Mucosa of stomach (tissue), 1 donor: Measurements from ENCODE around the gene ITGB5.
"Not testable (repeated sequence)": the region's sequence is repeated elsewhere in the genome, so short reads cannot be mapped to it uniquely, and the experiment has no call there.

Experiments used
- H3K27me3 ChIP-seq: one replicate; pipeline ENCODE4 v1.7.0; 2013; ENCODE audit warnings: mild to moderate bottlenecking, low read length; ENCODE audit not compliant: control insufficient read depth, insufficient read depth
- H3K36me3 ChIP-seq: one replicate; pipeline ENCODE4 v1.7.0; 2013; ENCODE audit warnings: low read length; ENCODE audit not compliant: control insufficient read depth, insufficient read depth
- H3K4me1 ChIP-seq: one replicate; pipeline ENCODE4 v1.7.0; 2013; ENCODE audit warnings: mild to moderate bottlenecking, low read length; ENCODE audit not compliant: control insufficient read depth, insufficient read depth
- H3K4me3 ChIP-seq: one replicate; pipeline ENCODE4 v1.7.0; 2013; ENCODE audit warnings: low read length
- H3K9ac ChIP-seq: one replicate; pipeline ENCODE4 v1.7.0; 2013; ENCODE audit warnings: mild to moderate bottlenecking, low read length, moderate library complexity
- H3K9me3 ChIP-seq: one replicate; pipeline ENCODE4 v1.7.0; 2013; ENCODE audit warnings: mild to moderate bottlenecking, low read length, moderate library complexity; ENCODE audit not compliant: control insufficient read depth
- donor health status: Pancreatic carcinoma.

Gene ITGB5

DNA sequence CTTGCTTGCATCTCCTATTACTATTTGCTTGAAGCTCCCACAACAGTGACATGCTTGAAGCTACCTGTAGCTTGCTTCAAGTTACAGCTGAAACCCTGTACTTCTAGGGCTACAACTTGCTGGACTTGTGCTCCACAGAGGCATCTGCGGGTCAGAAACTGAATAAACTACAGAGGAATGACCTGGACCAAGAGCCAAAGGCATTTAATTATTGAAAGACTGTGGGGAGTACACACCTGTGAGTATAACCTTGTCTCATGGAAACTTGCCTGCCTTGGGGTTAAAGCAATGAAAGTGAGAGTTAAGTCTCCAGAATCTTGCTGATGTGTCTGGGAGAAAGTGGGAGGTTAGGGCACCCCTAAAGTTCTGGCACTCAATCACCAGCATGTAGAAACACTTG lies 87.1 kb downstream of the ITGB5 start:
- H3K9ac ChIP-seq, result no peak overlapping the region
- H3K4me1 ChIP-seq, result peaks cover 5% of the 10 kb centered on the region
- no peaks in the 10 kb centered on the region for H3K9me3 ChIP-seq
- no peaks in the 10 kb centered on the region for H3K36me3 ChIP-seq
- no peak overlapping the region for H3K4me3 ChIP-seq
- H3K27me3 ChIP-seq, result peaks cover 4% of the 10 kb centered on the region

DNA sequence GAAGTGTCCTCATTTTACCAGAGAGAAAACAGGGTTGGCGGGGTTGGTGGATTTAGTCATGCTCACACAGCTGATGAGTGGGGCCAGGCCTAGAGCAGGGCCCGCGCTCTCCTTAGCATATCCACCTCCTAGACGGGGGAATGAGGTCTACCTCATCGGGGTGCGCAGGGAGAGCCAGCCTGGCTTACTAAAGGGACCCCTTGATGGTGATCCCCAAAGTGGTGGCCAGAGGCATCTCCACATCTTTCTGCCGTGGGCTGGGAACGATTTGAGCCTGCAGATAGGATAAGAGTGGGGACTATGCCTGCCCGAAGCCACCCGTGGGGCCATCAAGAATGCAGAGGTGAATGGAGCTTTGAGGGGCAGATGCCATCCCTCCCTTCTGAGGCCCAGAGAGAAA lies 87.5 kb downstream of the ITGB5 start:
- H3K9me3 ChIP-seq, result no peaks in the 10 kb centered on the region
- H3K36me3 ChIP-seq, result no peaks in the 10 kb centered on the region
- peaks cover 5% of the 10 kb centered on the region for H3K4me1 ChIP-seq
- no peak overlapping the region for H3K4me3 ChIP-seq
- H3K27me3 ChIP-seq, result peaks cover 4% of the 10 kb centered on the region
- no peak overlapping the region for H3K9ac ChIP-seq

DNA sequence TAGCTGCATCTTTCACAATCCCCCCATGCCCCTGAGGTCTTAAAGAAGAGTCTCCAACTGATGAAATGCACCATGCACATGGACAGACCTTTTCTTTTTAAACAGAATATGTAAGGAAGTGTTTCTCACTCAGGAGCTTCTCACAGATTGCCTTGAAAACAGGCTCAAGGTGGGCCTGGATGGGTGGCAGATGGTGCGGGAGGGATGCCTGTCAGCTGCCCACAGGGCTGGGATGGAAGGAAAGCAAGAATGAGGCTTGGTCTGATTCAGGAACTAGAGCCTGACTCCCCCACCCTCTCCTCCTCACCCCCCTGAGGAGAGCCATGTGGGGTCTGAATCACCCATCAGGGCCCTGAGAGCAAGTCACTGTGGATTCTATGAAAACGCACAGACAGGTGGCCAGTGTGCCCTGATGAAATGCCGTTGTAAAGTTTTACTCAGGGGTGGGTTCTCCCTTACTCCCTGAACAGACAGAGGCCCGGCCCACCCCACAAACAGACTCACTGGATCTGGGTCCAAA lies 89.7 kb downstream of the ITGB5 start:
- Histone ChIP-seq H3K27me3 (peaks cover 4% of the 10 kb centered on the region), H3K4me1 (peaks cover 5% of the 10 kb centered on the region), H3K4me3 (no peak overlapping the region), H3K36me3 (no peaks in the 10 kb centered on the region), H3K9me3 (no peaks in the 10 kb centered on the region), H3K9ac (no peak overlapping the region)

DNA sequence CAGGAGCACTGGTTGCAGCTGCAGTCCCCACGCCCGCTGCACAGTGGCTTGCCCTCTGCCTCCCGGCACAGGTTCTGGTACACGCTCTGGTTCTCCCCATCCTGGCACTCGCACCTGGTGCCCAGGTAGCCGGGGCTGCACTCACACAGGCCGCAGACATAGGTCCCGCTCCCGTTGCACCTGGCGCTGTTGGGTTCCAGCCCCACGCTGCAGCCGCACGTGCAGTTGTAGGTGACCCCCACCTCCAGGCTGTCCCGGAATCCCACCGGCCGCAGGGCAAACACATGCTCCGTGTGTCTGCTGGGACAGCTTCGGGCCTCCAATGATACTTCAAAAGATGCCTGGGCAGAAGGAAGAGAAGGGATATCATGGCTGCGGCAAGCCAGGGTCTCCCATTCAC lies 90.7 kb downstream of the ITGB5 start:
- Histone ChIP-seq H3K9ac (no peak overlapping the region), H3K4me3 (no peak overlapping the region), H3K27me3 (peaks cover 4% of the 10 kb centered on the region), H3K4me1 (peaks cover 5% of the 10 kb centered on the region), H3K36me3 (no peaks in the 10 kb centered on the region), H3K9me3 (no peaks in the 10 kb centered on the region)

DNA sequence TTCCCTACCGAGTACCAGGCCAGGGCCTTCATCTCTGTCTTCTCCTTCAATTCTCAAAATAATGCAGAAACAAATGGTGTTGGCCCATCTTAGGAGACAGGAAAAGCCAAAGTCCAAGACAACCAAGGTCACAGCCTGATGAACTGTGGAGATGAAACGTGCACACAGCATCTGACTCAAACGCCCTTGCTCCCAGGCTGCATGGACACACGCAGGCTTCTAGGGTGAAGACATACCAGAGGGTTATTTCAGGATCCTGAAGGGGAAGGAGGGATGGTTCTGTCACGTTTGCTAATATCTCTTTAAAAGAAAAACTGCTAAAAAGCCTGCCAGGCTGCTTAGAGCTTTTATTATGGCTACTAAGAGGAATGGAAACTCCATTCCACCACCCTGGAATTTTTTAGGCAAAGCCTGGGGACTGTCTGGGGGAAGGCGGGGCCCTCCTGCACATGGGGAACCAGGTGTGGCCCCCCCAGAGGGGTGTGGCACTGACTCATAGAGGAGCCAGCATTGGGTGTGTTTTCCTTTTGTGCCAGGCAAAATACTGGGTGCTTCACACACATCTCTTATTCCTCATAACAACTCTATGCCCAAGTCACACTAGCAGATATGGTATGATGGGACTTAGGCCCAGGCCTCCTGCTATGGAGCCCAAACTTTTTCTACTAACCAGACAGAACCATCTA lies 94.0 kb downstream of the ITGB5 start:
- H3K4me1 ChIP-seq, result no peaks in the 10 kb centered on the region
- H3K36me3 ChIP-seq, result no peaks in the 10 kb centered on the region
- no peaks in the 10 kb centered on the region for H3K9me3 ChIP-seq
- no peak overlapping the region for H3K9ac ChIP-seq
- no peak overlapping the region for H3K4me3 ChIP-seq
- no peaks in the 10 kb centered on the region for H3K27me3 ChIP-seq

DNA sequence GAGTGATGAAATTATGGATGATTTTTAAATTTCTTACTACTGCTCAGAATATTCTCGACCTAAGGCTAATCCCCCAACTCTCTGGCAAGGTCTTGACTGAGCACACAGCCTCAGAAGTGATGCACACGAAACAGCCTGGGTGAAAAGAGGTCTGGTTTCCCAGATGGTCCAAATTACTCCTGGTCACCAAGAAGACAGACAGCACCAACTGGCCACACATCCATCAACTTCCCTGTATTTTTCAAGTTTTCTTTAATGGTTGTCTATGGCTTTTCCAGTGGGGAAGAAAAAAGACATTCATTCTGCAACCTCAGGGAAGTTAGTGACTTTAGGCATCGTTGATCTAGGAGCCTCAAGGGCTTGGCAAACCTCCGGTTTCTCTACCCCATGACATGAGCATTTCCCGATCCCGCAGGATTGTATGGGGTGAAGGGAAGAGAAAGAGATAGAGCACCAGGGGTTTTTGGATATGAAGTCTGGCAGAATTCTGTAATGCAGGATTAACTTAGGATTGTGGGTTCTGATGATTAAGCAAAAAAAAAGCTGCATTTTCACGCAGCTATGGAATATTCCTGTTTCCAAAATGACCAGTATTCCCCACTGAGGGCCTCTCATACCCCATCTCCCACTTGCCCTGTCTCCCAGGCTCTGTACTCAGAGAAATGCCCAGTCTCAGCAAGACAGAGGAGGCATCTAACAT lies 94.7 kb downstream of the ITGB5 start:
- Histone ChIP-seq H3K27me3 (no peaks in the 10 kb centered on the region), H3K9ac (no peak overlapping the region), H3K4me1 (no peaks in the 10 kb centered on the region), H3K9me3 (no peaks in the 10 kb centered on the region), H3K36me3 (no peaks in the 10 kb centered on the region), H3K4me3 (no peak overlapping the region)

DNA sequence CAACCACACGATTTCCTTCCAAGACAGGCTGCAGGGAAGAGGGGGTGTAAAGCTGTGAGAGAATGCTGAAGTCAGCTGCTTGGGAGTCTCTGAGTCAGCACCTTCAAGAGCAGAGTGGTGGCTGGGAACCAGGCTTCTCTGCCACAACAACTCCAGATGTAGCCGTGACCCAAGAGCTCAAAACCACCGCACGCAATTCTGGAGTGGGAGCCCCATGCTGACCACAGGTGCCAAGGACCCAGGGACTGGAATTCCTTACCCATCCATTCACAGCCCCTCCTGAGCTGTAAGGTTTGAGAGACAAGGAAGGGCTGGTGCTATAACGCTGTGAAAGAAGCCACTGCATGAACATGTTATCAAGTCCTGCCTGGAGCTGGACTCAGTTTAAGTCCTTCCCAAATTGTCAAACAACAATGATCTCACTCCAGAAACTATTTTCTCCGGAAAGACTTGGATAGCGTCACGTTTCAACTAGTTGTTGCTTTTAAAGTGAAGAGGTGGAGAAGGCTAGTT lies 95.5 kb downstream of the ITGB5 start:
- Histone ChIP-seq H3K27me3 (no peaks in the 10 kb centered on the region), H3K9me3 (no peaks in the 10 kb centered on the region), H3K4me1 (peaks cover 6% of the 10 kb centered on the region), H3K9ac (no peak overlapping the region), H3K36me3 (no peaks in the 10 kb centered on the region), H3K4me3 (no peak overlapping the region)

DNA sequence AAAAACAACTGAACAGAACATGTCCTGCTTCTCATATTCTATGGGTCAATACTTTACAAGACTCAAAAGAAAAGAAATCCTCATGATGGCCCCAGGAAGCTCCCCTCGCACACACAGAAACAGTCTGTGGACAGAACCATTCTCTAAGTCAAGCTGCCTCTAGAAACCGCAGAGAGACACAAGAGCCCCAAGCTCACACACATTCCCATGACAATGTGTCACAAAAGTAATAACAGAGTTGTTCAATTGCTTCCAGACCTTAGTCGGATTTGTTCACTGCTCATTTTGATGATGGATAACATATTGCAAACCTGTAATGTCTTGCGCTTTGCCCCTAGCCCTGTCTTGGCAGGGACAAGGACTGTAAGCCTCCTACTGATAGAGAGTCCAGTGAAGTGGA lies 96.0 kb downstream of the ITGB5 start:
- Histone ChIP-seq H3K4me3 (no peak overlapping the region), H3K9me3 (no peaks in the 10 kb centered on the region), H3K36me3 (no peaks in the 10 kb centered on the region), H3K9ac (no peak overlapping the region), H3K4me1 (peaks cover 12% of the 10 kb centered on the region), H3K27me3 (no peaks in the 10 kb centered on the region)

DNA sequence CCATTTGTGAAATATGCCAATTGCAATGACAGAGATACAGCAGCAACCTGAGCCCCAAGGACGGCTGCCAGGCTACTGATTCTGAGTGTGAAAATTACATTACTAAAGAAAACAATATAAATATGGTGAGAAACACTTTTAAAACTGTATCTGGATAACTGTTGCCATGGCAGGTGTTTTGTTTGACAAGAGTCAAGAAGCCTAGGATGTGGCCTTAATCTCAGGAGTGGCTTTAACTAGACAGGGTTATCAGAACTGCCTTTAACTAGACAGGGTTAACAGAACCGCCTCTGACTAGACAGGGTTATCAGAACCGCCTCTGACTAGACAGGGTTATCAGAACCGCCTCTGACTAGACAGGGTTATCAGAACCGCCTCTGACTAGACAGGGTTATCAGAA lies 98.1 kb downstream of the ITGB5 start:
- H3K4me1 ChIP-seq, result peaks cover 15% of the 10 kb centered on the region
- not testable (repeated sequence) for H3K27me3 ChIP-seq, H3K36me3 ChIP-seq, H3K4me3 ChIP-seq, H3K9ac ChIP-seq, H3K9me3 ChIP-seq

DNA sequence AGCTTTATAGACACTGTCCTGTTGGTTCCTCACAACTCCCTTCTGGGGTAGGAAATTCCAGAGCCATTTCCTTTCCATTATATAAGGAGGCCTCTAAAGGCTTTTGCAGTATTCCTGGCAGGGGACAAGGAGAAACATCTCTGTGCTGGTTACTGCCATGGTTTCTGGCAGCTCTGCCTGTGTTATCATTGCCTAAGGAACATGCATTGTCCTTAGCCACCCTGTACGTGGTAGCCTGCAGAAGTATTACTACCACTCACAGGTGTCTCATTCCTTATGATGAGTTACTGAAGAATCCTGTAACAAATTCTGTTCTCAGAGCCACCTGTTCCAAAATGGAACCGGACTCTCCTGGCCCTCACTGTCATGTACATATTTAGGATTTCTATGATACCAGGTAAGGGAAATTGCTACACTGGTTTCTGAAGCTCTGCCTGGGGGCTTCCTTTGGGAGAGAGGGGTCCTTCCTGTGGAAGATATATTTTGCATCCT lies 98.9 kb downstream of the ITGB5 start:
- Histone ChIP-seq H3K4me1 (peaks cover 15% of the 10 kb centered on the region), H3K36me3 (no peaks in the 10 kb centered on the region), H3K27me3 (no peaks in the 10 kb centered on the region), H3K9ac (no peak overlapping the region), H3K4me3 (no peak overlapping the region), H3K9me3 (no peaks in the 10 kb centered on the region)

DNA sequence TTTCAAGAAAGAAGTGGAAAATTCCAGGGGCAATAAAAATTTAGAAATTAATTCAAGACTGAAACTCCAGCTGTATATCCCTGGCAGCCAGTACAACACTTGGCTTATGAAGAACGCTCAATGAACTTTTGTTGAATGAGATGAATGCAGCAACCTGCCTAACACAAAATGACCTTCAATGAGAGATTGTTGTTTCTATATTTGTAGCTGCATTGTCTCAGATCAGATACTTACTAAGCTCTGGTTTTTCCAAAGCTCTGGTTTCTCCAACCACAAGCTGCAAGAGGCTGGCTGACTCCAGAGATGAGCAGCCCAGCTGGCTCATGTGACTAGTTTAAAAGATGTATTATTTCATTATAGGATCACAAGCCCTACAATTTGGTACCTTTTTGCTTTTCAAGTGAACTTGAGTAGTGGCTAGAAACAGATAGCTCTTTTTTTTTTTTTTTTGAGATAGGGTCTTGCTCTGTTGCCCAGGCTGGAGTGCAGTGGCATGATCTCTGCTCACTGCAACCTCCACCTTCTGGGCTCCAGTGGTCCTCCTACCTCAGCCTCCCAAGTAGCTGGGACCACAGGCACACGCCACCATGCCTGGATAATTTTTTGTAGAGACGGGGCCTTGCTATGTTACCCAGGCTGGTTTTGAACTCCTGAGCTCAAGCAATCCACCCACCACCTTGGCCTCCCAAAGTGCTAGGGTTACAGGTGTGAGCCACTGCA lies 99.5 kb downstream of the ITGB5 start:
- Histone ChIP-seq H3K4me3 (no peak overlapping the region), H3K9me3 (no peaks in the 10 kb centered on the region), H3K9ac (no peak overlapping the region), H3K36me3 (no peaks in the 10 kb centered on the region), H3K4me1 (peaks cover 15% of the 10 kb centered on the region), H3K27me3 (no peaks in the 10 kb centered on the region)
